DND-41 (cell line): Measurements from ENCODE around the gene CREB3L1.

Experiments
- ATAC-seq: fragments of 200-7000 bp; cut with Tn5 transposase; 3 replicates; pipeline ENCODE4 v1.9.1; 2021; ENCODE audit warnings: low read depth; ENCODE audit not compliant: insufficient read depth
- DNase-seq: peaks from one replicate; pipeline ENCODE4 v3.0.0-alpha.2; 2020
- H2AFZ ChIP-seq: 2 replicates; pipeline ENCODE4 v1.6.0; 2012; ENCODE audit warnings: low read depth, low read length
- H3K27ac ChIP-seq: 2 replicates; pipeline ENCODE4 v1.5.1; 2012; ENCODE audit warnings: low read length, inconsistent platforms
- H3K27me3 ChIP-seq: fragments of 200-600 bp; sonication (generic); 2 replicates; pipeline ENCODE4 v1.6.0; 2012; ENCODE audit warnings: low read length, mild to moderate bottlenecking, inconsistent platforms; ENCODE audit not compliant: insufficient read depth, poor library complexity
- H3K36me3 ChIP-seq: 2 replicates; pipeline ENCODE4 v1.5.1; 2012; ENCODE audit warnings: low read length, inconsistent platforms; ENCODE audit not compliant: insufficient read depth
- H3K4me1 ChIP-seq: 2 replicates; pipeline ENCODE4 v1.5.1; 2012; ENCODE audit warnings: mild to moderate bottlenecking, low read length; ENCODE audit not compliant: insufficient read depth
- H3K4me2 ChIP-seq: 2 replicates; pipeline ENCODE4 v1.6.0; 2012; ENCODE audit warnings: mild to moderate bottlenecking, moderate library complexity, low read length, inconsistent platforms; ENCODE audit not compliant: insufficient read depth
- H3K4me3 ChIP-seq, 2 experiments: fragments of 200-600 bp in 1 of 2; shearing (Covaris generic) in 1 of 2; 2 replicates each; pipeline ENCODE4 v1.5.1; 2012 to 2016; ENCODE audit warnings: inconsistent platforms in 2 of 2, low read length in 2 of 2, mild to moderate bottlenecking in 2 of 2, low read depth in 1 of 2, moderate library complexity in 1 of 2
- H3K79me2 ChIP-seq: 2 replicates; pipeline ENCODE4 v1.6.0; 2012; ENCODE audit warnings: low read length, inconsistent platforms; ENCODE audit not compliant: insufficient read depth
- H3K9ac ChIP-seq: 2 replicates; pipeline ENCODE4 v1.6.0; 2012; ENCODE audit warnings: low read depth, mild to moderate bottlenecking, inconsistent platforms, low read length, moderate library complexity
- H3K9me3 ChIP-seq: 2 replicates; pipeline ENCODE4 v1.5.1; 2012; ENCODE audit warnings: low read length, moderate library complexity, mild to moderate bottlenecking, inconsistent platforms; ENCODE audit not compliant: insufficient read depth, severe bottlenecking
- H4K20me1 ChIP-seq: 2 replicates; pipeline ENCODE4 v1.6.0; 2012; ENCODE audit warnings: low read length; ENCODE audit not compliant: insufficient read depth
- EZH2 ChIP-seq: IDR thresholded peaks from 3 replicates; pipeline ENCODE4 v1.6.1; 2012; ENCODE audit warnings: borderline replicate concordance, low read depth, mild to moderate bottlenecking, moderate library complexity, low read length, inconsistent platforms; ENCODE audit not compliant: severe bottlenecking
- TF ChIP-seq, protein P1 (sequence below): IDR thresholded peaks from 2 replicates; pipeline ENCODE4 v1.5.1; 2012; ENCODE audit warnings: borderline replicate concordance, low read length, moderate library complexity, mild to moderate bottlenecking; ENCODE audit not compliant: poor library complexity, severe bottlenecking; ENCODE audit errors: extremely low read depth

Gene CREB3L1

GRCh38 chr11:46332093-46332567 is 54.7 kb downstream of the CREB3L1 start:
- no peak for ATAC-seq
- TF ChIP-seq, protein P1, sequence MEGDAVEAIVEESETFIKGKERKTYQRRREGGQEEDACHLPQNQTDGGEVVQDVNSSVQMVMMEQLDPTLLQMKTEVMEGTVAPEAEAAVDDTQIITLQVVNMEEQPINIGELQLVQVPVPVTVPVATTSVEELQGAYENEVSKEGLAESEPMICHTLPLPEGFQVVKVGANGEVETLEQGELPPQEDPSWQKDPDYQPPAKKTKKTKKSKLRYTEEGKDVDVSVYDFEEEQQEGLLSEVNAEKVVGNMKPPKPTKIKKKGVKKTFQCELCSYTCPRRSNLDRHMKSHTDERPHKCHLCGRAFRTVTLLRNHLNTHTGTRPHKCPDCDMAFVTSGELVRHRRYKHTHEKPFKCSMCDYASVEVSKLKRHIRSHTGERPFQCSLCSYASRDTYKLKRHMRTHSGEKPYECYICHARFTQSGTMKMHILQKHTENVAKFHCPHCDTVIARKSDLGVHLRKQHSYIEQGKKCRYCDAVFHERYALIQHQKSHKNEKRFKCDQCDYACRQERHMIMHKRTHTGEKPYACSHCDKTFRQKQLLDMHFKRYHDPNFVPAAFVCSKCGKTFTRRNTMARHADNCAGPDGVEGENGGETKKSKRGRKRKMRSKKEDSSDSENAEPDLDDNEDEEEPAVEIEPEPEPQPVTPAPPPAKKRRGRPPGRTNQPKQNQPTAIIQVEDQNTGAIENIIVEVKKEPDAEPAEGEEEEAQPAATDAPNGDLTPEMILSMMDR: no peak
- no peak for TF ChIP-seq EZH2
- Histone ChIP-seq H3K4me2 (peak overlapping the region; percentile 57; the same call in 1 of the 2 replicates), H3K9me3 (no peaks in the 10 kb centered on the region), H3K36me3 (no peaks in the 10 kb centered on the region), H2AFZ (no peak overlapping the region), H4K20me1 (peaks cover 33% of the 10 kb centered on the region), H3K27ac (no peak overlapping the region), H3K79me2 (no peaks in the 10 kb centered on the region), H3K9ac (no peak overlapping the region), H3K27me3 (peaks cover 44% of the 10 kb centered on the region), H3K4me3 (no peak overlapping the region), H3K4me1 (peaks cover 49% of the 10 kb centered on the region)
- no peak for DNase-seq

DNA sequence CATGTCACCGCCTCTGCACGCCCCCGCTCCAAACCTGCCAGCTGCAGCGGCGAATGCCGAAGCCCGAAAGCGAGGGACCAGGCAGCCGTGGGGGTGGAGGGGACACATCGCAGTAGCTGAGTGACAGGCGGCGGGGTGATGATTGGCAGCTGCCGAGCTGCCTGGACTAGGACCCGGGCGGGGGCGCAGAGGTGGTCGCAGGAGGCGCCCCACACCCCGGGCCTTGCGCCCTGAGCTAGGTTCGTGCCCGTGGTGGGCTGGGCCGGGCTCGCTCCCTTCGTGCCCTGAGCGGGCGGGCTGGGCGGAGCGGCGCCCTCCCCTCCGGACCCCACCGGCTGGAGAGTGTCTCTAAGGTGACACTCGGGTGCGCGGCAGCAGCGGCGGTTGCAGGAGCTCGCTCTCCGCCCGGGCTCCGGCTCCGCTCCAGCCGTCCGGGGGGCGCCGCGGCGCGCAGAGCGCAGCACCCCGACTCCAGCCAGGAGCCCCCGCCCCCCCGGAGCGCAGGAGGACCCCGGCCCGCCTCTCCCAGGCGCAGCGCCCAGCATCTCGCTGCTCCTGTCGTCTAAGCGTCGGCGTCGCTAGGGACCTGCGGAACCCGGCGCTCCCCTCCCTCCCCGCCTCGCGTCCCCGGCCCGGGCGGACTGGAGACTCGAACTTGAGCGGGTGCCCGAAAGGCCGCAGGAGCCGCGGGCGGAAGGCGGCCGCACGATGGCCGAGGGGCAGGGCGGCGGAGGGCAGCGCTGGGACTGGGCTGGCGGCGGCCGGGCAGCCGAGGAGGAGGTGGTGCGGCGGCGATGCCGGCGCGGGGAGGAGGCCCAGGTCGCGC is 55.3 kb downstream of the CREB3L1 start:
- H3K9me3 ChIP-seq: no peaks in the 10 kb centered on the region
- H3K27ac ChIP-seq: no peak overlapping the region
- H3K79me2 ChIP-seq: no peaks in the 10 kb centered on the region
- no peak overlapping the region for H2AFZ ChIP-seq
- H3K9ac ChIP-seq: no peak overlapping the region
- DNase-seq: no peak
- peak overlapping the region; percentile 57 for H3K4me2 ChIP-seq
- peaks cover 49% of the 10 kb centered on the region for H3K4me1 ChIP-seq
- peaks cover 44% of the 10 kb centered on the region for H3K27me3 ChIP-seq
- H3K36me3 ChIP-seq: no peaks in the 10 kb centered on the region
- TF ChIP-seq, protein P1: no peak
- peak; percentile 52 for TF ChIP-seq EZH2
- ATAC-seq: no peak
- H4K20me1 ChIP-seq: peaks cover 33% of the 10 kb centered on the region
- 0 out of 4 replicates have a peak overlapping the region, but pooled peaks of 1 of the 2 experiments have one; percentile 0 for H3K4me3 ChIP-seq

DNA sequence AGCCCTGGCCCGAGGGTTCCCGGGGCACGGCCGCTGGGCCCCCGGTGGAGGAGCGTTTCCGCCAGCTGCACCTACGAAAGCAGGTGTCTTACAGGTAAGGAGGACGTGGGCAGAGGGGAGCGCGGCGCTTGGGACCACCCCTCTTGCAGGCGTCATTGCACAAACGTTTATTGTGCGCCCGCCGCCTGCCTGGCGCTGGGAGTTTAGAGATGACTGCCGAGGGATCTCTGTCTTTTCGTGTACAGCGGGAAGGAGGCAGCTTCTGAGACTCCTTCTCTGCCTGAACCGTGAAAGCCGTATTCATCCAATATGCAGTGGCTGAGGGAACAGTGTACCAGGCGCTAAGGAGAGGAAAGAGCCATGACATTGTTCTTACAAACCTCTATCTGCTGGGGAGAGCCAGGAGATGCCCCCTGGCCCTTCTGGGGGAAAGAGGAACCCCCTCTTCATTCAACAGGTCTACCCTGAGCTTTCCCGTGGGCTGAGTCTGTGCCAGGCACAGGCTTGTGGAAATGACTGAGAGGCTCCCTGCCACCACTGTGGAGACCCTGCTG is 56.0 kb downstream of the CREB3L1 start:
- no peaks in the 10 kb centered on the region for H3K79me2 ChIP-seq
- ATAC-seq: no peak
- no peak overlapping the region for H2AFZ ChIP-seq
- no peaks in the 10 kb centered on the region for H3K9me3 ChIP-seq
- peaks cover 33% of the 10 kb centered on the region for H4K20me1 ChIP-seq
- H3K27ac ChIP-seq: no peak overlapping the region
- H3K4me1 ChIP-seq: peaks cover 49% of the 10 kb centered on the region
- peak; percentile 97 for TF ChIP-seq EZH2
- TF ChIP-seq, protein P1: no peak
- H3K4me3 ChIP-seq: 0 out of 4 replicates have a peak overlapping the region, but pooled peaks of 1 of the 2 experiments have one; percentile 0
- H3K9ac ChIP-seq: no peak overlapping the region
- H3K27me3 ChIP-seq: peaks cover 44% of the 10 kb centered on the region
- no peak for DNase-seq
- peak overlapping the region; percentile 52 for H3K4me2 ChIP-seq
- H3K36me3 ChIP-seq: no peaks in the 10 kb centered on the region
